HepG2 (cell line): ENCODE measurements around the gene VSIG10L. TPM values are rescaled to one million over a fixed set of nuclear protein-coding genes. Genes with fewer than 3 reads are reported as not detected.
A peak's percentile ranks its signal among the peaks of the same experiment; 100 is the strongest.

Experiments
- ATF1 ChIP-seq: IDR thresholded peaks from 2 replicates; pipeline ENCODE4 v1.6.1; 2016; ENCODE audit warnings: mild to moderate bottlenecking, control low read depth
- ATF7 ChIP-seq, 2 experiments: fragments of 450-650 bp in 1 of 2; sonication (generic) in 1 of 2; formaldehyde crosslinking in 1 of 2; IDR thresholded peaks; 2 replicates each; pipeline versions ENCODE4 v1.4.0 to v1.6.1; 2016 to 2020; ENCODE audit warnings: antibody characterized with exemption in 1 of 2, mild to moderate bottlenecking in 1 of 2, missing genetic modification reagents in 1 of 2
- CREB1 ChIP-seq, 2 experiments: fragments of 450-650 bp in 1 of 2; IDR thresholded peaks; 2 replicates each; pipeline ENCODE4 v1.6.1; 2016 to 2017; ENCODE audit warnings: control low read depth in 1 of 2, mild to moderate bottlenecking in 1 of 2, missing compliant biosample characterization in 1 of 2, missing genetic modification characterization in 1 of 2
- DNMT1 ChIP-seq: sonication (generic); formaldehyde crosslinking; IDR thresholded peaks from 2 replicates; pipeline ENCODE4 v1.5.1; 2020; ENCODE audit warnings: mild to moderate bottlenecking, missing genetic modification reagents
- GFI1 ChIP-seq: sonication (generic); formaldehyde crosslinking; IDR thresholded peaks from 2 replicates; pipeline ENCODE4 v1.5.0; 2020; ENCODE audit warnings: missing genetic modification reagents, mild to moderate bottlenecking, borderline replicate concordance
- NR2F6 ChIP-seq, 2 experiments: IDR thresholded peaks; 2 replicates each; pipeline ENCODE4 v1.6.1; 2016; ENCODE audit warnings: antibody characterized with exemption in 1 of 2, mild to moderate bottlenecking in 1 of 2
- RARA ChIP-seq: IDR thresholded peaks from 2 replicates; pipeline ENCODE4 v1.6.1; 2016; ENCODE audit warnings: missing genetic modification reagents, missing compliant biosample characterization
- RFX3 ChIP-seq: IDR thresholded peaks from 2 replicates; pipeline ENCODE4 v1.6.1; 2016; ENCODE audit warnings: missing biosample characterization, missing genetic modification reagents
- SATB2 ChIP-seq: sonication (generic); formaldehyde crosslinking; IDR thresholded peaks from 2 replicates; pipeline ENCODE4 v1.5.0; 2020; ENCODE audit warnings: missing genetic modification reagents
- ZMYM4 ChIP-seq: sonication (generic); formaldehyde crosslinking; IDR thresholded peaks from 2 replicates; pipeline ENCODE4 v1.8.1; 2023; ENCODE audit warnings: mild to moderate bottlenecking, missing genetic modification reagents
- ZNF264 ChIP-seq: sonication (generic); formaldehyde crosslinking; IDR thresholded peaks from 2 replicates; pipeline ENCODE4 v1.4.0; 2020; ENCODE audit warnings: missing genetic modification reagents
- polyA plus RNA-seq, 8 experiments: library from polyadenylated mRNA; depleted of rRNA in 3 of 8; stranded (reverse) in 7 of 8; unstranded in 1 of 8; fragments of >200 nt; fragmentation: Illumina TruSeq in 4 of 8; extraction: Trizol in 4 of 8; gene quantifications; 2 replicates each; pipeline versions ENCODE4 v1.2.1 to v1.2.3, GENCODE V29; 2011 to 2016; ENCODE audit warnings: low read depth in 4 of 8, missing spikeins in 1 of 8, mixed read lengths in 1 of 8; ENCODE audit not compliant: insufficient read depth in 1 of 8
- total RNA-seq, 5 experiments: library from RNA; depleted of rRNA; stranded (reverse); fragments of >200 nt; fragmentation: Illumina TruSeq; extraction: Trizol; gene quantifications; 2 replicates each; pipeline ENCODE4 v1.2.3, GENCODE V29; 2016; ENCODE audit warnings: low read depth in 1 of 5
- TF ChIP-seq, protein P1 (sequence below), 2 experiments: sonication (generic) in 1 of 2; formaldehyde crosslinking in 1 of 2; IDR thresholded peaks; 2 replicates each; pipeline versions ENCODE4 v1.6.1 to v1.9.0; 2014 to 2022; ENCODE audit warnings: antibody characterized with exemption in 1 of 2, borderline replicate concordance in 1 of 2, inconsistent platforms in 1 of 2, low read depth in 1 of 2, missing genetic modification reagents in 1 of 2
- TF ChIP-seq, protein P2 (sequence below), 2 experiments: fragments of 450-650 bp in 1 of 2; sonication (generic) in 1 of 2; formaldehyde crosslinking; IDR thresholded peaks; 2 replicates each; pipeline versions ENCODE4 v1.5.0 to v1.8.0; 2020 to 2022; ENCODE audit warnings: mild to moderate bottlenecking in 1 of 2, missing genetic modification reagents in 1 of 2
- TF ChIP-seq, protein P3 (sequence below): sonication (generic); formaldehyde crosslinking; IDR thresholded peaks from 2 replicates; pipeline ENCODE4 v1.5.0; 2020; ENCODE audit warnings: mild to moderate bottlenecking, missing genetic modification reagents, moderate library complexity

The VSIG10L gene
- total and polyA plus RNA-seq, 2 of the 13 experiments (the other 11 are each of a cell fraction or from before 2014, with no cell fraction given): 2.7 to 8.5 TPM

GRCh38 chr19:51354742-51355148, 12.8 kb upstream of the VSIG10L start (continued):
- TF ChIP-seq DNMT1 (CRISPR knock-in tag): no peak
- TF ChIP-seq, protein P1, sequence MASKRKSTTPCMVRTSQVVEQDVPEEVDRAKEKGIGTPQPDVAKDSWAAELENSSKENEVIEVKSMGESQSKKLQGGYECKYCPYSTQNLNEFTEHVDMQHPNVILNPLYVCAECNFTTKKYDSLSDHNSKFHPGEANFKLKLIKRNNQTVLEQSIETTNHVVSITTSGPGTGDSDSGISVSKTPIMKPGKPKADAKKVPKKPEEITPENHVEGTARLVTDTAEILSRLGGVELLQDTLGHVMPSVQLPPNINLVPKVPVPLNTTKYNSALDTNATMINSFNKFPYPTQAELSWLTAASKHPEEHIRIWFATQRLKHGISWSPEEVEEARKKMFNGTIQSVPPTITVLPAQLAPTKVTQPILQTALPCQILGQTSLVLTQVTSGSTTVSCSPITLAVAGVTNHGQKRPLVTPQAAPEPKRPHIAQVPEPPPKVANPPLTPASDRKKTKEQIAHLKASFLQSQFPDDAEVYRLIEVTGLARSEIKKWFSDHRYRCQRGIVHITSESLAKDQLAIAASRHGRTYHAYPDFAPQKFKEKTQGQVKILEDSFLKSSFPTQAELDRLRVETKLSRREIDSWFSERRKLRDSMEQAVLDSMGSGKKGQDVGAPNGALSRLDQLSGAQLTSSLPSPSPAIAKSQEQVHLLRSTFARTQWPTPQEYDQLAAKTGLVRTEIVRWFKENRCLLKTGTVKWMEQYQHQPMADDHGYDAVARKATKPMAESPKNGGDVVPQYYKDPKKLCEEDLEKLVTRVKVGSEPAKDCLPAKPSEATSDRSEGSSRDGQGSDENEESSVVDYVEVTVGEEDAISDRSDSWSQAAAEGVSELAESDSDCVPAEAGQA (IDR thresholded peaks at IDR 0.05; ENCODE audit: low read depth): no peak
- TF ChIP-seq, protein P1 (CRISPR knock-in tag; IDR thresholded peaks at IDR 0.05; ENCODE audit: borderline replicate concordance): no peak
- TF ChIP-seq ZNF264 (CRISPR knock-in tag): 0 out of 2 replicates have a peak, but pooled peaks have one; percentile 18
- peak; percentile 67 for TF ChIP-seq RARA (CRISPR knock-in tag)
- TF ChIP-seq, protein P2, sequence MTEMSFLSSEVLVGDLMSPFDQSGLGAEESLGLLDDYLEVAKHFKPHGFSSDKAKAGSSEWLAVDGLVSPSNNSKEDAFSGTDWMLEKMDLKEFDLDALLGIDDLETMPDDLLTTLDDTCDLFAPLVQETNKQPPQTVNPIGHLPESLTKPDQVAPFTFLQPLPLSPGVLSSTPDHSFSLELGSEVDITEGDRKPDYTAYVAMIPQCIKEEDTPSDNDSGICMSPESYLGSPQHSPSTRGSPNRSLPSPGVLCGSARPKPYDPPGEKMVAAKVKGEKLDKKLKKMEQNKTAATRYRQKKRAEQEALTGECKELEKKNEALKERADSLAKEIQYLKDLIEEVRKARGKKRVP (CRISPR knock-in tag; IDR thresholded peaks at IDR 0.05): 0 out of 4 replicates have a peak, but pooled peaks of 1 of the 2 experiments have one; percentile 13
- TF ChIP-seq, protein P3, sequence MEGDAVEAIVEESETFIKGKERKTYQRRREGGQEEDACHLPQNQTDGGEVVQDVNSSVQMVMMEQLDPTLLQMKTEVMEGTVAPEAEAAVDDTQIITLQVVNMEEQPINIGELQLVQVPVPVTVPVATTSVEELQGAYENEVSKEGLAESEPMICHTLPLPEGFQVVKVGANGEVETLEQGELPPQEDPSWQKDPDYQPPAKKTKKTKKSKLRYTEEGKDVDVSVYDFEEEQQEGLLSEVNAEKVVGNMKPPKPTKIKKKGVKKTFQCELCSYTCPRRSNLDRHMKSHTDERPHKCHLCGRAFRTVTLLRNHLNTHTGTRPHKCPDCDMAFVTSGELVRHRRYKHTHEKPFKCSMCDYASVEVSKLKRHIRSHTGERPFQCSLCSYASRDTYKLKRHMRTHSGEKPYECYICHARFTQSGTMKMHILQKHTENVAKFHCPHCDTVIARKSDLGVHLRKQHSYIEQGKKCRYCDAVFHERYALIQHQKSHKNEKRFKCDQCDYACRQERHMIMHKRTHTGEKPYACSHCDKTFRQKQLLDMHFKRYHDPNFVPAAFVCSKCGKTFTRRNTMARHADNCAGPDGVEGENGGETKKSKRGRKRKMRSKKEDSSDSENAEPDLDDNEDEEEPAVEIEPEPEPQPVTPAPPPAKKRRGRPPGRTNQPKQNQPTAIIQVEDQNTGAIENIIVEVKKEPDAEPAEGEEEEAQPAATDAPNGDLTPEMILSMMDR (CRISPR knock-in tag): no peak
- TF ChIP-seq RFX3: no peak
- TF ChIP-seq CREB1 (IDR thresholded peaks at IDR 0.05): no peak
- TF ChIP-seq CREB1 (CRISPR knock-in tag; IDR thresholded peaks at IDR 0.05): peak; percentile 70
- TF ChIP-seq ZMYM4 (CRISPR knock-in tag): peak; percentile 13; the same call in 1 of the 2 replicates
- TF ChIP-seq ATF7 (IDR thresholded peaks at IDR 0.05): no peak
- TF ChIP-seq ATF7 (CRISPR knock-in tag; IDR thresholded peaks at IDR 0.05): no peak; the same call in 1 of the 2 replicates
- peak; percentile 54; the same call in 1 of the 2 replicates for TF ChIP-seq ATF1 (CRISPR knock-in tag)
- no peak for TF ChIP-seq SATB2 (CRISPR knock-in tag)
- TF ChIP-seq NR2F6 (IDR thresholded peaks at IDR 0.05): peak; percentile 78
- peak; percentile 80 for TF ChIP-seq NR2F6 (CRISPR knock-in tag; IDR thresholded peaks at IDR 0.05)
- TF ChIP-seq GFI1 (CRISPR knock-in tag): peak; percentile 96
